Tibial artery (tissue), 4 donors: ENCODE data around the gene TADA2A.

Experiments used
- DNase-seq, 2 donors: peaks; one replicate each; pipeline ENCODE4 v3.0.0-alpha.2; 2019
- H3K27ac ChIP-seq, 2 donors: fragments of 200-600 bp; sonication (generic) in 1 of 2; 1 replicate in 1 of 2; 2 replicates in 1 of 2; pipeline ENCODE4 v1.5.1; 2018 to 2019; ENCODE audit warnings: mild to moderate bottlenecking in 1 of 2
- H3K27me3 ChIP-seq, 2 donors: fragments of 200-600 bp; sonication (generic) in 1 of 2; one replicate each; pipeline versions ENCODE4 v1.5.1 to v1.6.0; 2016 to 2019
- H3K36me3 ChIP-seq, 3 donors: fragments of 200-600 bp; sonication (generic) in 2 of 3; one replicate each; pipeline ENCODE4 v1.5.1; 2016 to 2019; ENCODE audit warnings: mild to moderate bottlenecking in 2 of 3
- H3K4me1 ChIP-seq, 4 donors: fragments of 200-600 bp; sonication (generic) in 2 of 4; 1 replicate in 3 of 4; 2 replicates in 1 of 4; pipeline ENCODE4 v1.5.1; 2016 to 2019
- H3K4me3 ChIP-seq, 2 donors: fragments of 200-600 bp; sonication (generic) in 1 of 2; 1 replicate in 1 of 2; 2 replicates in 1 of 2; pipeline ENCODE4 v1.5.1; 2018 to 2019; ENCODE audit warnings: mild to moderate bottlenecking in 2 of 2
- H3K9me3 ChIP-seq, 3 donors: fragments of 200-600 bp; sonication (generic) in 1 of 3; one replicate each; pipeline ENCODE4 v1.5.1; 2016 to 2019
- intact Hi-C: fragments of 100-400 bp; cut with DNase I; formaldehyde crosslinking; loops from one replicate; pipeline ENCODE4 v1.15.0; 2023; ENCODE audit warnings: low total_unique reads
- TF ChIP-seq, protein P1 (sequence below), 2 experiments: fragments of 200-600 bp in 1 of 2; fragments of 450-650 bp in 1 of 2; IDR thresholded peaks; one replicate each; pipeline ENCODE4 v1.5.1; 2017 to 2019; ENCODE audit warnings: antibody characterized with exemption in 2 of 2, mild to moderate bottlenecking in 1 of 2, moderate library complexity in 1 of 2

TADA2A gene

DNA sequence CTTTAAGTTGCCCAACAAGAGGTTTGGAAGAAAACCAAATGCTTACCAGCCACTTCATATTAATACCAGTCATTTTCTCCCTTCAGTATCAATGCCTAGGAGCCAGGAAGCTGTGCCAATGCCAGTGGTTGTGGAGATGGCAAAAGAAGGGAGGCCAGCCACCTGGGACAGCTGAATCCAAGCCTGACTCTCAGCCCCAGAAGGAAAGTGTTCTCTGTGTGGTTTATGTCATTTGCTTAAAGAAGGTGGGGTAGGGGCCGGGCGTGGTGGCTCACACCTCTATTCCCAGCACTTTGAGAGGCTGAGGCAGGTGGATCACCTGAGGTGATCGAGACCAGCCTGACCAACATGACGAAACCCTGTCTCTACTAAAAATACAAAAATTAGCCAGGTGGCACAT lies 17.5 kb upstream of the TADA2A start:
- Histone ChIP-seq H3K4me3 (no peak overlapping the region), H3K27ac (no peak overlapping the region), H3K4me1 (peaks cover 0 to 14% (median 7%) of the 10 kb centered on the region in 4 donors), H3K27me3 (no peaks in the 10 kb centered on the region), H3K36me3 (peaks cover 0 to 4% (median 0%) of the 10 kb centered on the region in 3 donors), H3K9me3 (no peaks in the 10 kb centered on the region)
- intact Hi-C loops = no loop called here
- TF ChIP-seq, protein P1, sequence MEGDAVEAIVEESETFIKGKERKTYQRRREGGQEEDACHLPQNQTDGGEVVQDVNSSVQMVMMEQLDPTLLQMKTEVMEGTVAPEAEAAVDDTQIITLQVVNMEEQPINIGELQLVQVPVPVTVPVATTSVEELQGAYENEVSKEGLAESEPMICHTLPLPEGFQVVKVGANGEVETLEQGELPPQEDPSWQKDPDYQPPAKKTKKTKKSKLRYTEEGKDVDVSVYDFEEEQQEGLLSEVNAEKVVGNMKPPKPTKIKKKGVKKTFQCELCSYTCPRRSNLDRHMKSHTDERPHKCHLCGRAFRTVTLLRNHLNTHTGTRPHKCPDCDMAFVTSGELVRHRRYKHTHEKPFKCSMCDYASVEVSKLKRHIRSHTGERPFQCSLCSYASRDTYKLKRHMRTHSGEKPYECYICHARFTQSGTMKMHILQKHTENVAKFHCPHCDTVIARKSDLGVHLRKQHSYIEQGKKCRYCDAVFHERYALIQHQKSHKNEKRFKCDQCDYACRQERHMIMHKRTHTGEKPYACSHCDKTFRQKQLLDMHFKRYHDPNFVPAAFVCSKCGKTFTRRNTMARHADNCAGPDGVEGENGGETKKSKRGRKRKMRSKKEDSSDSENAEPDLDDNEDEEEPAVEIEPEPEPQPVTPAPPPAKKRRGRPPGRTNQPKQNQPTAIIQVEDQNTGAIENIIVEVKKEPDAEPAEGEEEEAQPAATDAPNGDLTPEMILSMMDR (IDR thresholded peaks at IDR 0.05) = no peak
- no peak for DNase-seq

DNA sequence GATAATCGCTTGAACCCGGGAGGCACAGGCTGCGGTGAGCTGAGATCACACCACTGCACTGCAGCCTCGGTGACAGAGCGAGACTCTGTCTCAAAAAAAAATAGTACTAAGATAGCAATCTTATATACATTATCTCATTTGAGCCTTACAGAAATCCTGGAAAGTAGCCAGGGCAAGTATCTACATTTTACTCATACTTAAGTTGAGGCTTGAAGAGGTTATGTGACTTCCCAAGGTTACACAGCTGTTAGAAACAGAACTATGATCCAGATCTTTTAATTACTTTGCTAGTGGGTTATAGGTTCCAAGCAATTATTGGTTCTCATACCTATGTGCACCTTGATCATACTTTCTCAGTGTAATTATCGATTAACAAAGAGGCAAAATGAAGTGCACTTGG lies 15.5 kb upstream of the TADA2A start:
- Histone ChIP-seq H3K27me3 (no peaks in the 10 kb centered on the region), H3K4me3 (no peak overlapping the region), H3K27ac (peak overlapping the region; percentile 38 to 47), H3K36me3 (peaks cover 0 to 4% (median 0%) of the 10 kb centered on the region in 3 donors), H3K9me3 (no peaks in the 10 kb centered on the region), H3K4me1 (peaks cover 0 to 14% (median 7%) of the 10 kb centered on the region in 4 donors)
- TF ChIP-seq, protein P1 (IDR thresholded peaks at IDR 0.05) = no peak
- no peak for DNase-seq
- intact Hi-C loops = no loop called here

DNA sequence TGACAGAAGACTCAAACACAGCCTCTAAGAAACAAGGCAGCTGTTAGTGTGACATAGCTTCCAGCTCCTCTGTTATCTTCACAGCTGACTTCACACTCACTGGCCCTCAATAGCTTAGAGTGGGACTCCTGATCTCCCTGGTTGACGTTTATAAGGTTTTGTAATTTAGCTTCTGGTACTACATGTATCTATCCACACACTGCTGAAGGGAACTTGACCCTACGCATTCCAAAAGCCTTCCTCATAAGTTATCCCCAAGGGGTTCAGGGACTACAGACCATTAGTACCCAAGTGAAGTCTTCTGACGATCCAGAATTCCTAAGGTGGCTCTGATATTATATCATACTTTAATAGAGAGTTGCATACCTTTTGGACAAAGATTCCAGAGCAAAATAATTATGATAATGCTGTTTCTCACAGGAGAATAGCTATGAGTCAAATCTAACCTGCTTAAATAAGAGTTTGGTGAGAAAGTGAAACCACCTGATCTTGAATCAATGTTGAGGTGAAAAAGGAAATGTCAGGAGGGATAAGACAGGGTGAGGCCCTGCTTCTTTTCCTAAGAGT lies 14.6 kb upstream of the TADA2A start:
- no peak overlapping the region for H3K4me3 ChIP-seq
- TF ChIP-seq, protein P1 (IDR thresholded peaks at IDR 0.05) = no peak

DNA sequence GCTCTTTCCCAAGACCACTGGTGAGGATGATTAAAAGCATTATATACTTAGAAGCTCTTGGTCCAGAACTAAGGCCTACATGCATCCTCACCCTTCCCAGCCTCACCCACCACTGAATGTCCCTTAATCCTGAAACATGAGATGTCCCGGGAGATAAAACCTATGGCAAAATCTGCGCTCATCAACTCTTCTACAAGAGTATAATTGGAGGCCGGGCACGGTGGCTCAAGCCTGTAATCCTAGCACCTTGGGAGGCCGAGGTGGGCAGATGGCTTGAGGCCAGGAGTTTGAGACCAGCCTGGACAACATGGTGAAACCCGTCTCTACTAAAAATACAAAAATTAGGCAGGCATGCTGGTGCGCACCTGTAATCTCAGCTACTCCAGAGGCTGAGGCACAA lies 13.3 kb upstream of the TADA2A start:
- no peak overlapping the region for H3K4me3 ChIP-seq
- no peaks in the 10 kb centered on the region for H3K27me3 ChIP-seq
- no peak for DNase-seq
- H3K4me1 ChIP-seq = peaks cover 0 to 14% (median 7%) of the 10 kb centered on the region in 4 donors
- H3K27ac ChIP-seq = no peak overlapping the region
- intact Hi-C loops = no loop called here
- H3K36me3 ChIP-seq = peaks cover 0 to 4% (median 0%) of the 10 kb centered on the region in 3 donors
- H3K9me3 ChIP-seq = no peaks in the 10 kb centered on the region
- TF ChIP-seq, protein P1 (IDR thresholded peaks at IDR 0.05) = no peak

More for the DNA sequence above, 14.6 kb upstream of the TADA2A start:
- intact Hi-C loops = no loop called here
- Histone ChIP-seq H3K36me3 (peaks cover 0 to 4% (median 0%) of the 10 kb centered on the region in 3 donors), H3K27me3 (no peaks in the 10 kb centered on the region), H3K27ac (peak overlapping the region; percentile 38 to 47), H3K9me3 (no peaks in the 10 kb centered on the region), H3K4me1 (peaks cover 0 to 14% (median 7%) of the 10 kb centered on the region in 4 donors)
- DNase-seq = no peak

DNA sequence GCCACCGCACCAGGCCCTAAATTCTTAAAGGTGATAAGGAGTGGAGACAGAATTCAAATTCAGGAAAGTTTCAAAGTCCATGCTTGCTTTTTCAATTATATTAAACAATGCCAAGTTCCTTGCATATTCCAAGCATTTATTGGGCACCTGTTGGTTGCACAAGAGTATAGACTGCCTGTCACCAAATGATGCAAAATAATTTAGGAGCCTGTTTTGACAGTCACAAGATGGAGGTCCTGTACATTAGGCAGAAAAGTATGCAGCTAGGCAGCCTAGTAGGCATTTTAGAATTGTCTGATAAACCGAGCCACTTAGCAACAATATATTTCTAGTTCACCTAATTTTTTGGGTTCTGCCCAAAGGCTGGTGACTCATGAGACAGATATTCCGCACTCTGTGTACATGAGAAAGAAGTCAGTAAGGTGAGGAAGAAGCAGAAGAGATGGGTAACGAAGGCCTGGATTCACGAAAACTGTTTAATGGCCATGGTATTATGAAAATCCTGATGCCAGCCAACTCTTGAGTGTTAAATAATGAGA lies 7.4 kb upstream of the TADA2A start:
- Histone ChIP-seq H3K4me3 (no peak overlapping the region), H3K36me3 (no peaks in the 10 kb centered on the region), H3K4me1 (no peaks in the 10 kb centered on the region), H3K9me3 (no peaks in the 10 kb centered on the region), H3K27me3 (no peaks in the 10 kb centered on the region), H3K27ac (no peak overlapping the region)
- DNase-seq = no peak
- intact Hi-C loops = no loop called here
- TF ChIP-seq, protein P1 (IDR thresholded peaks at IDR 0.05) = no peak
